ENCODE results near the gene C7orf57. TPM values are rescaled to one million over a fixed set of nuclear protein-coding genes. Genes with fewer than 3 reads are reported as not detected.

C7orf57 gene
- total and polyA plus RNA-seq, 10 of the 15 experiments (the other 5 are each of a cell fraction or from before 2014, with no cell fraction given): 0.04 to 0.21 (median 0.10) TPM; not detected in 5

DNA sequence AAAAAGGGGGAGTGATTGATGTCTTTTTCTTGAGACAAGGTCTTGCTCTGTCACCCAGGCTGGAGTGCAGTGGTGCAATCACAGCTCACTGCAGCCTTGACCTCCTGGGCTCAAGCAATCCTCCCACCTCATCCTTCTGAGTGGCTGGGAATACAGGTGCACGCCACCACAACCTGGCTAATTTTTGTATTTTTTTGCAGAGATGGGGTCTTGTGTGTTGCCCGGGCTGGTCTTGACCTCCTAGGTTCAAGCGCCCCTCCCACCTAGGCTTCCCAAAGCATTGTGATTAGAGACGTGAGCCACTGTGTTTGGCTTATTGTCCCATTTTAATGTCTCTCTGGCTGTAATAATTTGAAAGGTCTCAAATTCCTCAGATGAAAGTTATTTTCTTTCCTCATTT lies 75.5 kb downstream of the C7orf57 start:
- ChIA-PET POLR2A (interaction anchor here (1.7 kb wide), 1 partner anchor 119 kb away, joined by 7 read pairs; no protein-coding TSS in a partner anchor), CTCF (interaction anchor here (0.7 to 11.4 kb wide), 29 partner anchors 10 to 212 kb away, joined by 3 to 210 read pairs (median 4); partner anchors contain the start of gene UPP1), SMC1A (ENCODE audit: uncharacterized antibody, unreplicated experiment) (interaction anchor here (0.5 to 3.8 kb wide), 22 partner anchors 9 to 173 kb away, joined by 3 to 41 read pairs (median 5); partner anchors contain the start of gene PKD1L1), RAD21 (ENCODE audit: unreplicated experiment) (interaction anchor here (0.9 to 7.0 kb wide), 14 partner anchors 18 to 166 kb away, joined by 3 to 79 read pairs (median 4); partner anchors contain the start of gene PKD1L1)
- no peak overlapping the region for H3K4me3 ChIP-seq
- no peak overlapping the region for H3K4me2 ChIP-seq (ENCODE audit: control insufficient read depth, insufficient read depth)
- ATAC-seq (no peak), DNase-seq (ENCODE audit: low read depth, low spot score) (no peak), FAIRE-seq (no peak)
- TF ChIP-seq LARP7 (IDR thresholded peaks at IDR 0.05) (no peak), ZNF207 (IDR thresholded peaks at IDR 0.05; ENCODE audit: borderline replicate concordance) (no peak), SUPT20H (IDR thresholded peaks at IDR 0.05; ENCODE audit: borderline replicate concordance, control insufficient read depth, low read depth, low read length) (no peak), JUNB (IDR thresholded peaks at IDR 0.05) (no peak), KLF5 (IDR thresholded peaks at IDR 0.05; ENCODE audit: partially characterized antibody) (no peak), CBX5 (IDR thresholded peaks at IDR 0.05; ENCODE audit: low read depth) (no peak)
- H3K4me1 ChIP-seq (ENCODE audit: control insufficient read depth, insufficient read depth, low read length): no peaks in the 10 kb centered on the region
- intact Hi-C loops (cut with micrococcal nuclease; ENCODE audit: unreplicated experiment) (loop anchor here (1.0 to 2.0 kb wide), 3 partner anchors 44 to 166 kb away; no protein-coding TSS in a partner anchor), in situ Hi-C loops (cut with MboI) (loop anchor here (5.0 kb wide), 1 partner anchor 169 kb away; no protein-coding TSS in a partner anchor)
- WGBS (ENCODE audit: insufficient coverage, insufficient replicate concordance, low lambda C conversion rate, missing lambda C conversion rate): 47% methylated on average over 4 of the region's 4 CpGs
- no peaks in the 10 kb centered on the region for H4K20me1 ChIP-seq (ENCODE audit: control insufficient read depth, insufficient read depth)
- no peak overlapping the region for H2AFZ ChIP-seq (ENCODE audit: control insufficient read depth, low read depth, low read length)
- BruUV-seq (replicated peaks): no TSS peak
- no peaks in the 10 kb centered on the region for H3K79me2 ChIP-seq (ENCODE audit: control insufficient read depth, insufficient read depth, low read length)
- H3K27me3 ChIP-seq (replicated peaks in 1 of 2; ENCODE audit: control insufficient read depth in 2 of 2, insufficient read depth in 2 of 2, low read length in 1 of 2): no peaks in the 10 kb centered on the region
- no peaks in the 10 kb centered on the region for H3K9me3 ChIP-seq (replicated peaks; ENCODE audit: control insufficient read depth, insufficient read depth, low read length)
- no peak overlapping the region for H3K27ac ChIP-seq (ENCODE audit: control insufficient read depth, insufficient read depth)
- no peak overlapping the region for H3K9ac ChIP-seq (ENCODE audit: control insufficient read depth, insufficient read depth, low read length)
- H3K36me3 ChIP-seq (ENCODE audit: control insufficient read depth in 2 of 2, insufficient read depth in 2 of 2, low read length in 1 of 2): no peaks in the 10 kb centered on the region

Other genes starting within 250 kb of the C7orf57 start
- gene PKD1L1, start 87.1 kb upstream of the C7orf57 start, total RNA-seq (2014; rRNA removed): under 0.01 and 0.05 TPM in 2 replicates
- gene PKD1L1, start 87.1 kb upstream of the C7orf57 start, total RNA-seq (2014; rRNA removed; fragmentation: Illumina TruSeq; extraction: Trizol): 0.04 and 0.05 TPM in 2 replicates
- gene PKD1L1, start 87.1 kb upstream of the C7orf57 start, total RNA-seq (2021): 0.05 and 0.08 TPM in 2 replicates
- 0.01 and 0.06 TPM in 2 replicates for gene PKD1L1, start 87.1 kb upstream of the C7orf57 start, polyA plus RNA-seq (2011; rRNA removed)
- 0.01 and 0.02 TPM in 2 replicates for gene PKD1L1, start 87.1 kb upstream of the C7orf57 start, polyA plus RNA-seq (2014; fragmentation: Illumina TruSeq; extraction: Trizol)
- gene PKD1L1, start 87.1 kb upstream of the C7orf57 start, polyA plus RNA-seq (2014; fragmentation: Nextera tagmentation; extraction: Ambion mirVana): under 1 TPM in 1 of 2 experiments, not detected in 1; 0.02 TPM
- 0.04 TPM in 1 of 2 replicates, not detected in the other for gene PKD1L1, start 87.1 kb upstream of the C7orf57 start, polyA plus RNA-seq (2014; rRNA removed)
- under 1 TPM in 1 of 2 experiments, not detected in 1; 0.04 TPM for gene PKD1L1, start 87.1 kb upstream of the C7orf57 start, polyA plus RNA-seq (2016; fragmentation: Nextera tagmentation; extraction: Ambion mirVana)
- gene HUS1, start 55.9 kb upstream of the C7orf57 start, total RNA-seq (2014; rRNA removed): 10.4 and 10.7 TPM in 2 replicates
- 14.1 and 17.2 TPM in 2 replicates for gene HUS1, start 55.9 kb upstream of the C7orf57 start, total RNA-seq (2014; rRNA removed; fragmentation: Illumina TruSeq; extraction: Trizol)
- gene HUS1, start 55.9 kb upstream of the C7orf57 start, total RNA-seq (2021): 21.5 and 26.8 TPM in 2 replicates
- 24.2 and 30.8 TPM in 2 replicates for gene HUS1, start 55.9 kb upstream of the C7orf57 start, polyA plus RNA-seq (2011; rRNA removed)
- gene HUS1, start 55.9 kb upstream of the C7orf57 start, polyA plus RNA-seq (2014; fragmentation: Illumina TruSeq; extraction: Trizol): 22.3 and 23.7 TPM in 2 replicates
- 10 to 100 TPM; 26.4 to 35.5 TPM for gene HUS1, start 55.9 kb upstream of the C7orf57 start, polyA plus RNA-seq (2014; fragmentation: Nextera tagmentation; extraction: Ambion mirVana)
- 15.2 and 16.2 TPM in 2 replicates for gene HUS1, start 55.9 kb upstream of the C7orf57 start, polyA plus RNA-seq (2014; rRNA removed)
- 10 to 100 TPM; 21.1 to 22.9 TPM for gene HUS1, start 55.9 kb upstream of the C7orf57 start, polyA plus RNA-seq (2016; fragmentation: Nextera tagmentation; extraction: Ambion mirVana)
- not detected in 2 replicates for gene SUN3, start 6.4 kb upstream of the C7orf57 start, total RNA-seq (2014; rRNA removed)
- gene SUN3, start 6.4 kb upstream of the C7orf57 start, total RNA-seq (2014; rRNA removed; fragmentation: Illumina TruSeq; extraction: Trizol): not detected in 2 replicates
- gene SUN3, start 6.4 kb upstream of the C7orf57 start, total RNA-seq (2021): not detected in 2 replicates
- not detected in 2 replicates for gene SUN3, start 6.4 kb upstream of the C7orf57 start, polyA plus RNA-seq (2011; rRNA removed)
- not detected in 2 replicates for gene SUN3, start 6.4 kb upstream of the C7orf57 start, polyA plus RNA-seq (2014; fragmentation: Illumina TruSeq; extraction: Trizol)
- gene SUN3, start 6.4 kb upstream of the C7orf57 start, polyA plus RNA-seq (2014; fragmentation: Nextera tagmentation; extraction: Ambion mirVana): under 1 TPM in 1 of 2 experiments, not detected in 1; 0.48 TPM
- not detected in 2 replicates for gene SUN3, start 6.4 kb upstream of the C7orf57 start, polyA plus RNA-seq (2014; rRNA removed)
- under 1 TPM in 1 of 2 experiments, not detected in 1; 0.29 TPM for gene SUN3, start 6.4 kb upstream of the C7orf57 start, polyA plus RNA-seq (2016; fragmentation: Nextera tagmentation; extraction: Ambion mirVana)
- 4.7 and 5.1 TPM in 2 replicates for gene UPP1, start 53.7 kb downstream of the C7orf57 start, total RNA-seq (2014; rRNA removed)
- 2.5 and 2.9 TPM in 2 replicates for gene UPP1, start 53.7 kb downstream of the C7orf57 start, total RNA-seq (2014; rRNA removed; fragmentation: Illumina TruSeq; extraction: Trizol)
- gene UPP1, start 53.7 kb downstream of the C7orf57 start, total RNA-seq (2021): 6.2 and 6.3 TPM in 2 replicates
- 3.4 and 4.6 TPM in 2 replicates for gene UPP1, start 53.7 kb downstream of the C7orf57 start, polyA plus RNA-seq (2011; rRNA removed)
- 2.6 and 3.5 TPM in 2 replicates for gene UPP1, start 53.7 kb downstream of the C7orf57 start, polyA plus RNA-seq (2014; fragmentation: Illumina TruSeq; extraction: Trizol)
- gene UPP1, start 53.7 kb downstream of the C7orf57 start, polyA plus RNA-seq (2014; fragmentation: Nextera tagmentation; extraction: Ambion mirVana): 1 to 10 TPM in 1 of 2 experiments, under 1 TPM in 1; 0.93 to 3.8 TPM
- gene UPP1, start 53.7 kb downstream of the C7orf57 start, polyA plus RNA-seq (2014; rRNA removed): 7.9 and 9.4 TPM in 2 replicates
- 1 to 10 TPM; 3.1 to 3.9 TPM for gene UPP1, start 53.7 kb downstream of the C7orf57 start, polyA plus RNA-seq (2016; fragmentation: Nextera tagmentation; extraction: Ambion mirVana)
- under 0.01 and 0.11 TPM in 2 replicates for gene ABCA13, start 135.9 kb downstream of the C7orf57 start, total RNA-seq (2014; rRNA removed)
- 0.04 and 0.05 TPM in 2 replicates for gene ABCA13, start 135.9 kb downstream of the C7orf57 start, total RNA-seq (2014; rRNA removed; fragmentation: Illumina TruSeq; extraction: Trizol)
- 0.03 TPM in 1 of 2 replicates, not detected in the other for gene ABCA13, start 135.9 kb downstream of the C7orf57 start, total RNA-seq (2021)
- gene ABCA13, start 135.9 kb downstream of the C7orf57 start, polyA plus RNA-seq (2011; rRNA removed): 0.75 and 0.98 TPM in 2 replicates
- 0.03 and 0.05 TPM in 2 replicates for gene ABCA13, start 135.9 kb downstream of the C7orf57 start, polyA plus RNA-seq (2014; fragmentation: Illumina TruSeq; extraction: Trizol)
- gene ABCA13, start 135.9 kb downstream of the C7orf57 start, polyA plus RNA-seq (2014; fragmentation: Nextera tagmentation; extraction: Ambion mirVana): under 1 TPM in 1 of 2 experiments, not detected in 1; 0.04 TPM
- gene ABCA13, start 135.9 kb downstream of the C7orf57 start, polyA plus RNA-seq (2014; rRNA removed): 0.04 TPM in 2 replicates
- under 1 TPM in 1 of 2 experiments, not detected in 1; 0.15 TPM for gene ABCA13, start 135.9 kb downstream of the C7orf57 start, polyA plus RNA-seq (2016; fragmentation: Nextera tagmentation; extraction: Ambion mirVana)